Stimulated activated CD4-positive, alpha-beta T cell treated with anti-CD3 and anti-CD28 coated beads, Interleukin-4, amount 100 ng/mL, for 24 hours (primary cell): ENCODE results near the gene MAPKAP1.

Experiments
- DNase-seq: peaks from one replicate; pipeline ENCODE4 v3.0.0-alpha.2; 2020

MAPKAP1 gene

DNA sequence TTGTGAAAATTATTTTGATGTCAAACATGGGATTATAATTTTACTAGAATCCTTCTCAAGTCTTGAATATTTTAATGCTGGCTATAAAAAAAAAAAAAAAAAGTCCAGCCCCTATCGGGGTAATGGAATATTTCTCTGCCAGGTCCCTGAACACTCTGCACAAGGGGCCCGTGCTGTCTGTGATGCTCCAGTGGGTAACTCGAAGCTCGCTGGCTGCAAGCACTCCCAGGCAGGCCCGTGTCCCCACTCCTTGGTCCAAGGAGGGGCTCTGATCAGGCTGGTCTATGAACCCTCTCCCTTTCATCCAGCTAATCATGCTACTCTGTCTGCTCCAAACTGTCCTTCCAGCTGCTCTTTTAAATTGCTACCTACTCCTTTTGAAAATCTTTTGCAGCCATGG, 264.6 kb downstream of the MAPKAP1 start:
- DNase-seq = no peak

DNA sequence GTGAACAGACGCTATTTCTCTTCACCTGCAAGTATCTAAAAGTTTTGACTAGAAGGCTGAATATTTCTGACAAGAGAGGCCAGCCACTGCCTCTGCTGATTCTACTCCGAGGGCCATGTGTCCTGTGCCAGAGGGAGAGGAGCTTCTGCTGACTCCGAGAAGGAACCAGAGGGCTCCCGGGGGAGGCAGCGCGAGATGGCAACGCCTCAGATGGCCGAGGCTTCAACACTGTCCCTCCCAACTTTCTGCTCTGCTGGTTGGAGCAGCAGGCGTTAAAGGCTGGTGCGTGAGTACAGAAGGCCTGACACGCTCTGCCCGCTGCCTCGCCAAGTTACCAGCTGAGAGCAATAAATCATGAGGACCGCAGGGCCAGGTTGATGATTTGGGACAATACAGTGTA, 266.6 kb downstream of the MAPKAP1 start:
- DNase-seq = no peak

DNA sequence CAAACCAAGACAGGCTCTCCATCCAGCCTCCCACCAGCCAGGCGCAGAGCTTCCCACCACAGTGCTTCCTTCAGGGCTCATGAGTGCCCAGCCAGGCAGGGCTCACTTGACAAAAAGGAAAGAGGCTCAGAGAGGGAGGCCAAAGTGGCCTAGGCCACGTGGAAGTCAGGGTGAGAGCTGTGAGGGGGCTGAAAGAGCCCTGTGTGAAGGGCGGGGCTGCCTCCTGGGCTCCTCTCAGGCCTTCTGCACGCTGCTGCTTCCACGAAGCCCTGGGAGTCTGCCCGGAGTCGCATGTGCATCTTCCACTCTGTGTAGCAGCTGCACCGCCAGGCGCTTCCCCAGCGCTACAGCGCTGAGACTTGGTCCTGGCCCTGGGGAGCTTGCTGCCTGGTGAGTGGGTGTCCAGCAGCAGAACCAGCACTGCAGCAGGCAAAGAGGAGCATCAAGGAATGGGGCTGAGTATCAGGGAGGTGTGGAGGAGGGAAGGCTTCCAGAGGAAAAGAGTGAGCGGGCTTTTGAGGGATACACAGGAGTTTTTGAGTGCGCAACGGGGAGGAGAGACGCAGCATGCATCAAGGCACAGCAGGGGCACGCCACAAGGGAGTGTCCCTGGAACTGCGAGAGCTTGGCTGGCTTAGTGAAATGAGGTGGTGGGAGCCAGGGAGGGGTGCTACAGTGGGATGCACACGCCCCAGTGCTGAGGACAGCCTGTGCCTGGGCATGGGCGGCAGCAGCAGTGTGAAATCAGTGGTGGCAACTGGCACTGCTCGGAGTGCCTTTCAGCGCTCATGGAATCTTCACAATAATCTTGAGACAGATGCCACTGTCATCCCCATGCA, 267.4 kb downstream of the MAPKAP1 start:
- no peak for DNase-seq

DNA sequence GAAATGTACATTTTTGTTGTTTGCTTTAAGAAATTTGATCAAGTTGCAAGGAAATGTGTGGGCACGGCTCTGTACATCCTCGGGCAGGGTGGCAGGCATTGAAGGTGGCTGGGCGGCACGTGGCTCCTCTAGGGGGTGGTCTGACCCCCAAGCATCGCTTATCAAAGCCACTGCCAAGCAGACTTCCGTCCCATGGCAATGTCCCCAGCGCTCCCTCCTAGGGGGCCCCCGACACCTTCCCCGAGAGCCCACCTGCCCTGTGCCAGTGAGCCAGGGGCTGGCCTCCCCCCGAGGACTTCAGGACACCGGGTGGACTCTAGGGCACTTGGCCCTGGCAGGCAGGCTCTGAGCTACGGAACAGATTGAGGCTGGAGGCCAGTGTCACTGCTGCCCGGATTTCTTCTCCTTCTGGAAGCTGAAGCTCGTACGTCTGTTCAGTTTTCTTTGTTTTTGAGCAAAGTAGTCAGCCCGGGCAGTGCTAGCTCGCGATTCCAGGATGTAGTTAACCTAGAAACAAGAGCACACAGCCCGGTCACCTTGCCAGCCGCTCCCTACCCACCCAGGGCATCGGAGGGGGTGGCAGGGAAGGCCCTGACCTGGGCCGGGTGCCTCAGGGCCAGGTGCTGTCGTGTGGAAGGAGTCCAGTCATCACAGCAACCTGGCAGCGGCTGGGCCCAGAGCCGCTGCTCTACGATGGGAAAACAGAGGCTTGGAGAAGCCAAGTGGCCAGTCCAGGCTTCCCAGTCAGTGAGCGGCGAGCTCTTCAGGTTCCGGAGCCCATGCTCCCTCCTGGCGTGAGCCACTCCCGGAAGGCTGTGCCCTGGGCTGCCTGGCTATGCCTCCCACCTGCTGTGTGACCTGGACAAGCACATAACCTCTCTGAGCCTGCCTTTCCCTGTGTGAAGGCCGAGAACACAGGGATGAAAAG, 268.2 kb downstream of the MAPKAP1 start:
- DNase-seq = no peak

DNA sequence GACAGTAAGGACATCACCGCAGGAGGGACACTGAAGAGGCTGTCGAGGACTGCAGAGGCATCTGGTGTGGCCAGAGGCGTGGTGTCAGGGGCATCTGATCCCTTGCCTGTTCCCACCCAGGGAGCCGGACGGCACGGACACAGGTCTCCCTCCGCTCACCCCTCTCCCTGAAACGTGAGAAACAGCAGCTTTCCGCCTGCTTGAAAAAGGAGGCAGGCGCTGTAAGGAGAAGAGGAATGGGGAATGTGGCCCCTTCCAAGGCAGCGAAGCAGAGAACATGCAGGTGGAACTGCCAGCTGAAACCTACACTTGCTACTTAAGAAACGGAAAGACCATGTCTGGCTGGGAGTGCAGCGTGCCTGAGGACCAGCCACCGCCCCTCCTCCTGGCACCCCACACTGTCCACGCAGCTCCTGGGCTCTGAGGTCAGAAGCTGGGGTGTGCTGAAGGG, 269.2 kb downstream of the MAPKAP1 start:
- DNase-seq = no peak

DNA sequence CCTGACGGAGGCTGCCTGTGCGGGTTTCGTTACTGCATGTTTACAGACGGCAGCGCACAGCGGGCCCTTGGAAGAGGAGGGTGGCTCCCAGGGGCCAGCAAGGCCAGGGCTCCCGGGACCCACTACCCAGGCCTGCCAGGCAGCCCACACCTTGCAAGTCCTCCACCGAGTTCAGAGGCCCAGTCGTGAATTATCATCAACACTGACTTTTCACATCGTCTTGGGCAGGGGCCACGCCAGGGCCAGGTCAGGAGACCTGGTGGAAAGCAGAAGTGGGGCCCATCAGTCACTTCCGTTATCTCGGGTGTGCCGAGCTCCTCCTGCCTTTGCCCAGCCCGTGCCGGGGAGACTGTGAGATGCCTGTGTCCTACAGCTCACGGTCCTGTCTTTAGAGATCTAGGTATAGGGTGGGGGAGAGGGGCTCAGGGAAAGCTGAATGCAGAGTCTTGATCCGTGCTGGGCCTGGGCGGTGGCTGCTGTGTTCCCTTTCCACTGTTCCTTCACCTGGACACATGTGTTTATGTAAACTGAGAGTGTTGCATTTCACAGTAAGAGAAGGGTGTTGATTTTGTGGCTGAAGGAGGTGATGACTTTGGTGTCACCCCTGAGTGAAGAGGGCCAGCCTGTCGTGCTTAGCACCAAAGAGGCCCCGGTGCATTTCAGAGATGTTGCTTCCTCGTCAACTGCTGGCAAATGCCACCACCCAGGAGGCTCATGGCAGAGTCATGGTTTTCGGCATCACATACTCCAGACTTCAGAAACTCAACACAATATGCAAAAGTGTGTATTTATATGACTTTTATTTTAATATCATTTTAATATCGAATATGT, 270.2 kb downstream of the MAPKAP1 start:
- no peak for DNase-seq

DNA sequence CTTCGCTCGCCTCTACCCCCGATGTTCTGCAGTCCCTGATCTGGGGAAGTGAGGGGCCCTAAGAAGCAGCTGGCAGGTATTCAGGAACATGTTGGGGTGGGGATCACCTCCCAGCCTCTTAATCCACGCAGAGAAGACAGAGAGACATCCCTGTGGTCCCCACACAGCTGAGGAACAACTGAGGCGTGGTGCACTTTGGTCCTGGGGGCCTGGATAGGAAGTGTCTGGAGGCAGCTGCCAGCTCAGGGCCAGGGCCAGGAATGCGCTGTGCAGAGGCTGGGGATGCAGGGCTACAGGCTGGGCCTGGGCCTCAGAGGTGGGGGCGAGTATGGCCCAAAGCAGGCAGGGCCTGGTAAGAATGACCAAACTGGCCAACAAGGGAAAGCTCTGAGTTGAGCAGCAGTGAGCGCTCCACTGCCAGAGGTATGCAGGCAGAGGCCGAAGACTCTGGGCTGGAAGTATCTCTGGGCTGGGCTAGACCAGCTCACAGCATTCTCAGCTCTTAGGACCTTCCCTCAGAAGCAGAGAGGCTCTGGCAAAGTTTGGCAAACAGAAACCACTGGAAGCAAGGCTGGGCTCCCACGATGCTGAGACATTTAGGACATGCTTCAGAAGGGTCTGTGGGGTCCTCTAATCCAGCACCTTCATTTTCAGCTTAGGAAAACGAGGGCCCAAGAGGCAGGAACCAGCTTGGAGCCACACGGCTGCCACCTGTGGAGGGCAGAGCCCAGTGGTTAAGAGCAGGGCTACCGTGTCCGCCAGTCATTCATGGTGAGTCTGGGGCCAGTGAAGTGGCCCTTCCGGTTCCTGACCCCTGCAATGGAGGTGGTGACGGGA, 271.0 kb downstream of the MAPKAP1 start:
- DNase-seq = no peak

DNA sequence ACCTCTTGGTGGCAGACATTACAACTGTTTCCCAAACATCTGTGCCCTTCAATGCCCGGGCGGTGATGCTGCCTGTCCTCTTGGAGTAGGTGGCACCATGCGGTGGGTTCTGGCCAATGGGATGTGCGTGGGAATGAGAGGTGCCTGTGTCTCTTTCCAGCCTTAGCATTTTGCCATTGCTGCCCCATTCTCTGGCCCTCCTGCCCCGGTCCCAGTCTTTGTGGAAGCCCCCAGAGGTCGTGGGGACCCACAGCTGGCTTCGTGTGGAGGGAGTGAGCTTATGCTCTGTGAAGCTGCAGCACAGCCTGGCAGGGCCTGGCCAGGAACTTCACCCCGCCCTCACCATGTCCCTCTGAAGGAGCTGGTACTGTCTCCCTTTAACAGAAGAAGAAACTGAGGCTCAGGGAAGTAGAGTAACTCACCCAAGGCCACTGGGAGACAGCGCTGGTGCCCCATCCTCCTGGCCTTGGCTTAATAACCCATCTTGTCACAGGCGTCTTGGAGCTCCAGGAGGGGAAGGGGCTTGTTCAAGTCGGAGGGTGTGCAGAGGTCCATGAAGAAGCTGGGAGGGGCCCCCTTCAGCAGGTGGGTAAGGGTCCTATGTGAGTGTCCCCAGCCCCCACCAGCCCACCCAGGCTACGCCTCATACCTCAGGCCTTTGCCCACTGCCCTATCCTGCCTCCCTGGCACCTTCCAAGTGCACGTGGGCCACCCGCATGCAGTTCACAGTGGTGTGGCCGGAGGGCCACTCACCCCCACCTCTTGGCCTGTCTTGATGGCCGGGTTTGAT, 271.8 kb downstream of the MAPKAP1 start:
- DNase-seq = no peak

DNA sequence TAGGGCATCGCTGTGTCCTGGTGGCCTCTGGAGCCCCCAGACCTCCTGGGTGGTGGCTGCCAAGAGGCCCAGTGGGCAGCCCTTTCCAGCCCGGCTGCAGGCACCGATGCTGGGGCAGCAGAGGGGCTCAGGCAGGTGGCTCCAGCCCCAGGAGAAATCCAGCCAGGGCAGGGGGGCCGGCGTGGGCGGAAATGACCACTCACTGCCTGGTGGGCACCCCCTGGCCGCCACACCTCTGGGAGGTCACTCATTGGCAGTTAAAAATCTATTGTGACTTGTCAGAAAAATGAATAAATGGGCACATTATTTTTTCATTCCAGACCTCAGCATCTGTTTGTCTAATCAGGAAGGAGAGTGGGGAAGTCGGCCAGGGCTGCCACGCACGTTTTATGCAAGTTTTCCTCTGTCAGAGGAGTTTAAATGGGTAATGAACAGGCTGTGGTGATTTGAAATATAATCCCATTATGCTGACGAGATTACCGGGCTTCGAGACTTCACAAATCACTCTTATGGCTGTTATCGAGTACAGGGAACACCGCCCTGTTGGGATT, 273.5 kb downstream of the MAPKAP1 start:
- no peak for DNase-seq

DNA sequence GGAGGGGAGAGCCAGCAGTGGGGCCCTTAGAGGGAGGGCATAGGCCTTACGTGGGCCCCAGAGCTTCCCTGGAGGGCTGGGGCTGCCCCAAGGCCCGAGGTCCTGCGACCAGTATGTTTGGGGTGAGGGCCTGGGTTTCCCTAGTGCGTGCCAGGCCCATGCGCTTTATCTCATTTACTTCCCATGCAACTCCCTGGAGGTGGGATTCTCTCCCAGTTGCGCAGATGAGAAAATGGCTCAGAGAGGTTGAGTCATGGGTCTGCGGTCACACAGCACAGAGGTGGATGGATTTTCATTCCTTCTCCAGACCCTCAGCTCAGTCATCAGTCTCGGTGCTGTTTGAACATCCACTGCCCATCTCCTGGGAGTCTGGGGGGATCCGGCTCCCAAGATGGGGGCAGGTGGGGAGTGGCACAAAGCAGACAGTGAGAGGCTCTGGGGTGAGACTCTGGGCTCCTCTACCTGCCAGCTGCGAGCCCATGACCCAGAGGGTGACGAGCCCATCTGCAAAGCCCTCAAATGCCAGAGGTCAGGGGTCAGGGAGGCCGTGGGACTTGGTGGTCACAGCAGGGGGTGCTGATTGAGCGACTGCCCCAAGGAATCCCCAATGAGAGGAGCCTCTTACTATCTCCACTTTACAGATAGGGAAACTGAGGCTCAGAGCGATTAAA, 274.2 kb downstream of the MAPKAP1 start:
- DNase-seq = no peak

DNA sequence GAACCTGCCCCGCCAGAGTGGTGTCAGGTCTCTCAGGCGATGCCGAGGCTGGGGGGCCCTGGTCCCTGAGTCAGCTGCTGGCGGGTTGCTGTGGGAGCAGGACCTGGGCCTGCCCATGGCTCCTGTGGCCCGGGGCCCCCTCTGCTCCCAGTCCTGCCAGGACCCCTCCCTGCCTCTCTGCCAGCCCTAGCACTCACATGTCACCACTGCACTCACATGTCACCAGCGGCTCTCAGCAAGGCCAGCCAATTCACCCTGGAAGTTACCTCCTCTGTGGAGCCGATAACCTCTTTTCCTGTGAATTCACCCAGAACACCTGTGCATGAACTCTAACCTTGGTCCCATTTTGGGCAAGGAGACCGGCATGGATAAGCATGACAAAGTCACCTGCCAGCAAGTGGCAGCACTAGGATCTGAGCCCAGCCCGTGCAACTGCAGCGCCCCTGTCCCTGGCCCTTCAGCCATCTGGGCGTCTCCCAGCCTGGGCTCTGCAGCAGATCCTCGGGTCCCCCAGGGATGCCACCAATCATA, 275.2 kb downstream of the MAPKAP1 start:
- DNase-seq = no peak

DNA sequence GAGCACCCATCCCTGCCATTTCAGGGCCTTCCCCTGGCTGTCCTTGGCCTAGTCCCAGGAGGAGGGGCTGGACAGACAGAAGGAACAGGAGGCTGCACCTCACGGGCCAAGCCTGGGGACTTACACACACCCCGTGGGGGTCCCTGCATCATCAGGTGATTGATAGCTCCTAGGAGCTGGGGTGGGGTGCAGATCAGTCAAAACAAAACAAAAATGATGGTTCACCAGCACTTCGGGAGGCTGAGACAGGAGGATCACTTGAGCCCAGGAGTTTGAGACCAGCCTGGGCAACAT, 276.0 kb downstream of the MAPKAP1 start:
- DNase-seq = no peak

DNA sequence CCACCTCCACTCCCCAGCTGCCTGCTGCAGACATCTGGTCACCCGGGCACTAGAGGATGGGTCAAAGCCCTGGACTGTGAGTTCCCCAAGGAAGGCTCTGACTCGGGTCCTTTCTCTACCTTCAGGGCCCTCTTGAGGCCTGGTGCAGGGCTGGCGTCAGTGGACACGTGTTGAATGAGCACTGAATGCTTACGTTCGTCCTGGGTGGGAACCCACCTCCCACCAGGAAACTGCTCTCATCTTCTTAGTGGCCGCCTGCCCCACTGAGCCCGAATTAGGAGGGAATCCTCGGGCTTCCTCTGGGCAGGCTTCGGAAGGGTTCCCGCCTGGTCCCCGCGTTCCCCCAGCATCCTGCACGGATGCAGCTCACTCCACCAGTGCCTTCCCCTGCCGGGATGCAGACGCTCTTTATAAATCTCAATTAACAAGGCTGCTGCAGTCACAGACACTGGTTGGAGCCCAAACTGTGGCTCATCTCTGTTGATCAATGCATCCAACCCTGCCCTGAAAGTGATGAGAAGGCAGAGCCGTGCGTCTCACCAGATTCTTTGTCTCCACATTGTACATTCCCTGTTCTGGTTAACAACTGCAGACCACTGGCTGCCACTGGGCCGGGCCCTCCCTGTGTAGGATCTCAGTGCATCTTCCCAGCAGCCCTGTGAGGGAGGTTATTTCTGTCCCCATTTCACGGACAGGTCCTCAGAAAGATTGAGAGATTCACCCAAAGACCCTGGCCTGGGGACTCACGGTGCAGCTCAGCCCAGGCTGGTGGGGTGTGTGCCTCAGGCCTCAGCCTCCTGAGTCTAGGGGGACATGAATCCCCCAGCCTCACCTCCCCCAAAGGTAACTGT, 276.6 kb downstream of the MAPKAP1 start:
- no peak for DNase-seq

DNA sequence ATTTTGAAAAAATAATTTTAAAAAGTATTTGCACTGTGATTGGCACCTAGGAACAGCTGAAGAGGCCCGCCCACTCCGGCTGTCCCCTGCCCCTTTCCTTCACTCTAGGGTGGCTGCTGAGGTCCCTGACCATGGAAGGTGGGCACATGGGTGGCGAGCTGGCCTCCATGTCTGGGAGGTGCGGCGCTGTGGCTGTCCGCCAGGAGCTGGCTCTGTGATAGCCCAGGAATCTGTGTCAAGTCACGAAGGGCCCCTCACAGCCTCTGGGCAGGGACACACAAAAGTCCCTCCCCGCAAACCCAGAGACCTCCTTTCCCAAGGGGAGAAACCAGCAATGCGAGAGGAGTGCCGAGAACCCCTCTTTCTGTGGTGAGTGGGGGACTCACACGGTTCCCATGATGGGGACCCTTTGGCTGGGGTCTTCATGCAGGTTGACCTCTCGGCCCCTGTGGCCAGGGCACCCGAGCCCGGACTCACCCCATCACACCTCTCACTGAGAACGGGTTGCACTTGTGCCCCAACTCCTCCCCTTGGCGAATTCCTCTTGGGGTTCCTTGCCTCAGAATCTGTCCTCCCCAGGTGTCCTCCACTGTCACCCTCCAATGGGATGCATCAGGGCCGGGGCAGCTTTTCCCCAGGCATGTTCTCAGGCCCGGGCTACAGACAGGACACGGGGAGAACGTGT, 277.4 kb downstream of the MAPKAP1 start:
- DNase-seq = no peak

DNA sequence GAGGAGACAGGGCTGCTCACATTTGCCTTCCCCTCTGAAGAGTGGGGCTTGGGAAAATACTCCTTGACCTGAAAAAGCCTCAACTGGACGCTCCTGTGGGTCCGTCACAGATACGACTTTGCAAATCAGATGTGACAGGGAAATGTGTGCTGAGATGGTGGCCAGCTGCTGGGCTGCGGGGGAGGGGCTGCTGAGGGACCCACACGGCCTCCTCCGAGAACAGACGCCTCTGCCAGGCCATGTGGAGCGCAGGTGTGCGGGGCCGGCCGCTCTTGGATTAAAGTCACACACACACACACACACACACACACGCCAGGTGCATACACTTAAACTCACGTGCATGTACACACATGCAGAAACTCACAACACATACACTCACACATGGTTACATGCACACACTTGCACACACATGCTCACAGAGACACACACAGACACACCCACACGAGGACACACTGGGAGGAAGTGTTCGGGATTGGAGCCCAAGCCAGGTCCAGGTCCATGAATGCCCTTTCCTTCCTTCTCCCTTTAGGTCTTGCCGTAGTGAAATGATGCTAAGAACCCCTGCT, 278.0 kb downstream of the MAPKAP1 start:
- no peak for DNase-seq

DNA sequence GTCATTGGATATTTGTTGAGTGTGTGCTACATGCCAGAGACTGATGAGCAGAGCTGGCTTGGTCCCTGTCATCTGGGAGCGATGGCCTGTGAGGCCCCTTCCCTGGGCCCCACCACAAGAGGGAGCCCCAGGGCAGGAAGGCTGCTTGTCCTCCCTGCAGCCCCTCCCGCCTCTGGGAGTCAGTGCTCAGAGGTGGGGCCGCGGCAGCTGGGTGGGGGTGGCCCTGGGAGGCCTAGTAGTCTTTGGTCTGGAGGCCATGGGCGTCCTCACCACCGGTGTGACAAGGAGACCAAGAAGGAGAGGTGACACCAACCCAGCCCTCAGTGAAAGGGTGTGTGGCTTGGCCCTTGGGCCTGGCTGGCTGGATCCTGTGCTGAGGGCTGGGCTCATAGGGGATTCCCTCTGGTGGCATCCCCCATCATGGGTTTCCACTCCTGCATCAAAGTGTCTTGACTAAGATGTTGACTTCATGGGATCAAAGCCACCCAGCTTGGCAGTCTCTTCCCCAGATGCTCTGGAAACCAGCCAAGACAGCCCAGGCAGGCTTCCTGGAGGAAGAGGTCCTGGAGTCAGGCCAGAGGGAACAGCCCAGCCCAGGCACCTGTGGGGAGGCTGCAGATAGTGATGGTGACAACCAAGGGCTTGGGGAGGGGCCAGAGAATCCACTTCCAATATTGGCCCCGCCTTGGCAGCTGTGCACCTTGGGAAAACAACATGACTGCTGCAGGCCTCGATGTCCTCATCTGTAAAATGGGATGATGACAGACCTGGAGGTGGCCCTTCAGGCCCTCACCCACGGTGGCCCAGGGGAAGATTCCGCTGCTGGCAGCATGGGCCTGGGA, 278.7 kb downstream of the MAPKAP1 start:
- no peak for DNase-seq

DNA sequence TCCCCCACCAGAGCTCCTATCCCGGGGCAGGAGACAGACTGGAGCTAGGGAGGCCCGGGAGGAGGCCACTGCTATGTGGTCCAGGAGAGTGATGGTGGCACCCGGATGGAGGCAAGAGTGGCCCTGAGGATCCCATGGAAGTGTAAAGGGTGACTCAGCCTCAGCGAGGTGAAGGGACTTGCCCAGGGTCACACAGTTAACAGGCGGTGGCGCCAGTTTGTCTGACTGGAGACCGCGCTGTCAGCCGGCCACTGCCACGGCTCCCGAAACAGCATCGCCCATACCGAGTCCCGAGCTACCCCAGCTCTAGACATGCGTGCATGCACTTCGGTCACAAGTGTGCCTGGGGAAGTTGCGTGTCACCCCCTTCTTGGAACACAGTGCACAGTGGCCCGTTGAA, 279.5 kb downstream of the MAPKAP1 start:
- no peak for DNase-seq
